ENCODE data around the gene TXNDC2.

DNA sequence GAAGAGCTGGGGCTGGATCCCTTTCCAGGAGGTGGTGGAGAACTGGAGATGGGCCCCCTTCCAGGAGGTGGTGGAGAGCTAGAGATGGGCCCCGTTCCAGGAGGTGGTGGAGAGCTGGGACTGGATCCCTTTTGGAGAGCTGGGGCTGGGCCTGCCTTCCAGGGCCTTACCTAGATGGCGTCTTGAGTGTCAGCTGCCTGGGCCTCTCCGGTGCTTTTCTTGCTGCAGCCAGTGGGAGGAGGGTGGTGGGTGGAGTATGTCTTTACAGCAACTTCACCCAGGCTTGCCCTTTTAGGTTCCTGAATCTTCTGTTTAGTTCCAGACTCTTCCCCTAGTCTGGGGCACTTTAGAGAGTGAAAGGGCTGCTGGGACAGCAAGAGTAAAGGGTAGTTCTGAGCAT lies 19.1 kb upstream of the TXNDC2 start:
- TF ChIP-seq, protein P1, sequence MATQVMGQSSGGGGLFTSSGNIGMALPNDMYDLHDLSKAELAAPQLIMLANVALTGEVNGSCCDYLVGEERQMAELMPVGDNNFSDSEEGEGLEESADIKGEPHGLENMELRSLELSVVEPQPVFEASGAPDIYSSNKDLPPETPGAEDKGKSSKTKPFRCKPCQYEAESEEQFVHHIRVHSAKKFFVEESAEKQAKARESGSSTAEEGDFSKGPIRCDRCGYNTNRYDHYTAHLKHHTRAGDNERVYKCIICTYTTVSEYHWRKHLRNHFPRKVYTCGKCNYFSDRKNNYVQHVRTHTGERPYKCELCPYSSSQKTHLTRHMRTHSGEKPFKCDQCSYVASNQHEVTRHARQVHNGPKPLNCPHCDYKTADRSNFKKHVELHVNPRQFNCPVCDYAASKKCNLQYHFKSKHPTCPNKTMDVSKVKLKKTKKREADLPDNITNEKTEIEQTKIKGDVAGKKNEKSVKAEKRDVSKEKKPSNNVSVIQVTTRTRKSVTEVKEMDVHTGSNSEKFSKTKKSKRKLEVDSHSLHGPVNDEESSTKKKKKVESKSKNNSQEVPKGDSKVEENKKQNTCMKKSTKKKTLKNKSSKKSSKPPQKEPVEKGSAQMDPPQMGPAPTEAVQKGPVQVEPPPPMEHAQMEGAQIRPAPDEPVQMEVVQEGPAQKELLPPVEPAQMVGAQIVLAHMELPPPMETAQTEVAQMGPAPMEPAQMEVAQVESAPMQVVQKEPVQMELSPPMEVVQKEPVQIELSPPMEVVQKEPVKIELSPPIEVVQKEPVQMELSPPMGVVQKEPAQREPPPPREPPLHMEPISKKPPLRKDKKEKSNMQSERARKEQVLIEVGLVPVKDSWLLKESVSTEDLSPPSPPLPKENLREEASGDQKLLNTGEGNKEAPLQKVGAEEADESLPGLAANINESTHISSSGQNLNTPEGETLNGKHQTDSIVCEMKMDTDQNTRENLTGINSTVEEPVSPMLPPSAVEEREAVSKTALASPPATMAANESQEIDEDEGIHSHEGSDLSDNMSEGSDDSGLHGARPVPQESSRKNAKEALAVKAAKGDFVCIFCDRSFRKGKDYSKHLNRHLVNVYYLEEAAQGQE (IDR thresholded peaks at IDR 0.05) = no peak
- TF ChIP-seq, protein P2, sequence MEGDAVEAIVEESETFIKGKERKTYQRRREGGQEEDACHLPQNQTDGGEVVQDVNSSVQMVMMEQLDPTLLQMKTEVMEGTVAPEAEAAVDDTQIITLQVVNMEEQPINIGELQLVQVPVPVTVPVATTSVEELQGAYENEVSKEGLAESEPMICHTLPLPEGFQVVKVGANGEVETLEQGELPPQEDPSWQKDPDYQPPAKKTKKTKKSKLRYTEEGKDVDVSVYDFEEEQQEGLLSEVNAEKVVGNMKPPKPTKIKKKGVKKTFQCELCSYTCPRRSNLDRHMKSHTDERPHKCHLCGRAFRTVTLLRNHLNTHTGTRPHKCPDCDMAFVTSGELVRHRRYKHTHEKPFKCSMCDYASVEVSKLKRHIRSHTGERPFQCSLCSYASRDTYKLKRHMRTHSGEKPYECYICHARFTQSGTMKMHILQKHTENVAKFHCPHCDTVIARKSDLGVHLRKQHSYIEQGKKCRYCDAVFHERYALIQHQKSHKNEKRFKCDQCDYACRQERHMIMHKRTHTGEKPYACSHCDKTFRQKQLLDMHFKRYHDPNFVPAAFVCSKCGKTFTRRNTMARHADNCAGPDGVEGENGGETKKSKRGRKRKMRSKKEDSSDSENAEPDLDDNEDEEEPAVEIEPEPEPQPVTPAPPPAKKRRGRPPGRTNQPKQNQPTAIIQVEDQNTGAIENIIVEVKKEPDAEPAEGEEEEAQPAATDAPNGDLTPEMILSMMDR (IDR thresholded peaks at IDR 0.05; ENCODE audit: low read depth, low read length, missing input control) = no peak
- no peak for TF ChIP-seq HNF4A (conservative IDR thresholded peaks at IDR 0.05)
- TF ChIP-seq, protein P3, sequence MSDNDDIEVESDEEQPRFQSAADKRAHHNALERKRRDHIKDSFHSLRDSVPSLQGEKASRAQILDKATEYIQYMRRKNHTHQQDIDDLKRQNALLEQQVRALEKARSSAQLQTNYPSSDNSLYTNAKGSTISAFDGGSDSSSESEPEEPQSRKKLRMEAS (IDR thresholded peaks at IDR 0.05) = no peak
- TF ChIP-seq FOXA1 (IDR thresholded peaks at IDR 0.05) = no peak
- TF ChIP-seq, protein P4, sequence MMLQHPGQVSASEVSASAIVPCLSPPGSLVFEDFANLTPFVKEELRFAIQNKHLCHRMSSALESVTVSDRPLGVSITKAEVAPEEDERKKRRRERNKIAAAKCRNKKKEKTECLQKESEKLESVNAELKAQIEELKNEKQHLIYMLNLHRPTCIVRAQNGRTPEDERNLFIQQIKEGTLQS (IDR thresholded peaks at IDR 0.05) = no peak

Data from liver (tissue), 3 donors.